SU-DHL-6 (cell line): ENCODE data around the gene SUPT7L.

Experiments
- CTCF ChIP-seq: fragments of 200-600 bp; sonication (generic); IDR thresholded peaks from one replicate; pipeline ENCODE4 v1.5.1; 2017; ENCODE audit warnings: antibody characterized with exemption, mild to moderate bottlenecking, low read length, moderate library complexity; ENCODE audit not compliant: insufficient read depth, poor library complexity, severe bottlenecking
- EZH2phosphoT487 ChIP-seq: fragments of 200-600 bp; sonication (generic), shearing (Covaris generic); conservative IDR thresholded peaks from 2 replicates; pipeline ENCODE4 v1.6.1; 2018; ENCODE audit warnings: mild to moderate bottlenecking, antibody characterized with exemption, low read length, moderate library complexity, mixed read lengths

GRCh38 chr2:27652341-27652740, 11.1 kb downstream of the SUPT7L start:
- TF ChIP-seq CTCF = no peak
- no peak for TF ChIP-seq EZH2phosphoT487
